Lower leg skin (tissue), 3 donors: Measurements from ENCODE around the gene KATNIP.

ENCODE experiments used
- POLR2A ChIP-seq, 2 donors: fragments of 450-650 bp; IDR thresholded peaks; one replicate each; pipeline ENCODE4 v1.6.1; 2016 to 2017; ENCODE audit warnings: antibody characterized with exemption in 2 of 2, mild to moderate bottlenecking in 1 of 2, moderate library complexity in 1 of 2
- TF ChIP-seq, protein P1 (sequence below), 3 donors: fragments of 450-650 bp; IDR thresholded peaks; one replicate each; pipeline ENCODE4 v1.5.1; 2016; ENCODE audit warnings: antibody characterized with exemption in 3 of 3, mild to moderate bottlenecking in 3 of 3, moderate library complexity in 2 of 3

DNA sequence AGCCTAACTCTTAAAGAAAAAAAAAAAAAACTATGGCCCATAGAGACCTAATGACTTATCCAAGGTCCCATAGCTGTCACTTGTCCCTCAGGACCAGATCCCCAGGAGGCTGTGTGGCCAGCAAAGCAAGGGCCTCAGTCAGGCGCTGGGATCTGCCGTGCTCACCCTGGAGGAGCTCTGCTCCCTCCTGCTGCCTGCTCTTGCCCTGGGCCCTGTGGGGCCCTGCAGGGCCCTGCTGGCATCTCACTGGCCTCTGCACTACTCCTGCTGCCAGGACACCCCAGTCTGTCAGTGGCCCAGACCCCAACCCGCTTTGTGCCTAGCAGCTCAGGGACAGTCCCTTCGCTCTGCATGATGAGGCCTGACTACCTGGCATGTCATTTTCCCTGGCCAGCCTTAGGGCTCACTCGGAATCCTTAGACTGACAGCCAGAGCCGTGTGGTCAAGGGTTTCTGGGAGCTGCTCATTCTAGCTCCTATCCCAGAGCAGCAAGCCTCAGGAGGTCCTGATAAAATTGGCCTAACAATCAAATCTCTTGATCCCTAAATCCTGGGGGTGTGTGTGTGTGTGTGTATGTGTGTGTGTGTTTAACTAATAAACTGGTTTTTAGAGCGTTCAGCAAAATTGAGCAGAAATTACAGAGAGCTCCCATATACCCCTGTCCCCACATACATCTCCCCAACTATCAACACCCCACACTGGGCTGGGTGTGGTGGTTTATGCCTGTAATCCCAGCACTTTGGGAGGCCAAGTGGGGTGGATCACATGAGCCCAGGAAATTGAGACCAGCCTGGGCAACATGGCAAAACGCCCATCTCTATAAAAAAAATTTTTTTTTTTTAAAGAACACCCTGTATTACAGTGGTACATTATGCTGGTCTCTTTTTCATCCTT, 21.7 kb downstream of the KATNIP start:
- TF ChIP-seq, protein P1, sequence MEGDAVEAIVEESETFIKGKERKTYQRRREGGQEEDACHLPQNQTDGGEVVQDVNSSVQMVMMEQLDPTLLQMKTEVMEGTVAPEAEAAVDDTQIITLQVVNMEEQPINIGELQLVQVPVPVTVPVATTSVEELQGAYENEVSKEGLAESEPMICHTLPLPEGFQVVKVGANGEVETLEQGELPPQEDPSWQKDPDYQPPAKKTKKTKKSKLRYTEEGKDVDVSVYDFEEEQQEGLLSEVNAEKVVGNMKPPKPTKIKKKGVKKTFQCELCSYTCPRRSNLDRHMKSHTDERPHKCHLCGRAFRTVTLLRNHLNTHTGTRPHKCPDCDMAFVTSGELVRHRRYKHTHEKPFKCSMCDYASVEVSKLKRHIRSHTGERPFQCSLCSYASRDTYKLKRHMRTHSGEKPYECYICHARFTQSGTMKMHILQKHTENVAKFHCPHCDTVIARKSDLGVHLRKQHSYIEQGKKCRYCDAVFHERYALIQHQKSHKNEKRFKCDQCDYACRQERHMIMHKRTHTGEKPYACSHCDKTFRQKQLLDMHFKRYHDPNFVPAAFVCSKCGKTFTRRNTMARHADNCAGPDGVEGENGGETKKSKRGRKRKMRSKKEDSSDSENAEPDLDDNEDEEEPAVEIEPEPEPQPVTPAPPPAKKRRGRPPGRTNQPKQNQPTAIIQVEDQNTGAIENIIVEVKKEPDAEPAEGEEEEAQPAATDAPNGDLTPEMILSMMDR (IDR thresholded peaks at IDR 0.05) = no peak
- no peak for TF ChIP-seq POLR2A (IDR thresholded peaks at IDR 0.05)
